HG03457 (cell line): ENCODE measurements around the gene UBQLN4.

Experiments used
- ATAC-seq: cut with Tn5 transposase; IDR thresholded peaks from one replicate; pipeline ENCODE4 v1.9.1; 2021; ENCODE audit warnings: moderate number of reproducible peaks; ENCODE audit not compliant: unreplicated experiment

Gene UBQLN4

GRCh38 chr1:156020293-156021092 is 33.1 kb downstream of the UBQLN4 start, which contains the start of gene SSR2:
SSR2 (minus strand) TSS chr1:156020951; CDS start chr1:156020167, 784 bp downstream.
- peak; percentile 81 for ATAC-seq

- ATAC-seq: no peak
Measured at GRCh38 chr1:156019946-156020292, 33.7 kb downstream of the UBQLN4 start.

- ATAC-seq: no peak
Measured at GRCh38 chr1:156014829-156015228, 38.8 kb downstream of the UBQLN4 start.

- peak; percentile 81 for ATAC-seq
Measured at GRCh38 chr1:156012051-156012817, 41.4 kb downstream of the UBQLN4 start.

- no peak for ATAC-seq
Measured at GRCh38 chr1:156009404-156009803, 44.2 kb downstream of the UBQLN4 start.

DNA sequence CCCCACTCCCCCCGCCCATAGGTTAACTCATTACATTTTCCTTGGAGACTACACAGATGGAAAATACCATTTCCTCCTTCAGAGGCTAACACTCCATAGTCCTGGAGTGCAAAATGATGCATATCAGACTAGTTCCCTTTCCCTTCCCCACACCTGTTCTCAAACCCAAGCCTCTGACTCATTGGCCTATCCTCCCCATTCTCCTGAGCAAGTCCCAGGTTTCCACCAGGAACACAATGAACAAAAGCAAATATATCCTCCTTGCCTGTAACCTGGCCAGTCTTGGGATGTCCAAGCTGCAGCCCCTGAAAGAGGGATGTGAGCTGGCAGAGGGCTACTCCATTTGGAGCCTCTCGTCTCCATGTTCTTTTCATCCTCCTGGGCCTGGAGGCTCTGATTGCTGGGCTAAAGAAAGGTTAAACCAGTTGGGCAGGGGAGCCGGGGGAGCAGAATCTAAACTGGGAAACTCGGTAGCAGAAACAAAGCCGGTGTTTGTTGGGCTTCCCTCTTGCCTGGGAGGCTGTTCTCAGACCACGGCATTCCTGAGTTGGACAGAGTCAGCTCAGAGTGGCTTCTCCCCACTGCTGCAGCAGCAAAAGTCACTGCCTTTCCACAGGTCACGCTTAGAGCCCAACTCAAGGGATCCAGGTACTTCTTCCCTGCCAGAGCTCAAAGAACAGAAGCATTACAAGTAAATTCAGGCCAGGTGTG is 46.8 kb downstream of the UBQLN4 start:
- ATAC-seq: no peak

GRCh38 chr1:156004843-156005584 is 48.6 kb downstream of the UBQLN4 start:
- ATAC-seq: no peak

DNA sequence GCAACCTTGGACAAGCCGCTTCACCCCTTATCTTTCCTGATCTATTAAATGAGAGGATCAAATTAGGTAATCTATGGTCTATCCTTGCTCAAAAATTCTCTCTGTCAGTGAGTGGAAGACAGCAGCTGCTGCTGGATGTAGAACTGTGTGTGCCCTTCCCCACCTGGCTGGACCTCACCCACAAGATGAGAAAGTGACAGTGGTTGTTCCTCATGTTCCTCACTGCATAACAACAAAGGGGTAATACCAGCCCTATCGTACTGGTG is 49.7 kb downstream of the UBQLN4 start:
- ATAC-seq: no peak

DNA sequence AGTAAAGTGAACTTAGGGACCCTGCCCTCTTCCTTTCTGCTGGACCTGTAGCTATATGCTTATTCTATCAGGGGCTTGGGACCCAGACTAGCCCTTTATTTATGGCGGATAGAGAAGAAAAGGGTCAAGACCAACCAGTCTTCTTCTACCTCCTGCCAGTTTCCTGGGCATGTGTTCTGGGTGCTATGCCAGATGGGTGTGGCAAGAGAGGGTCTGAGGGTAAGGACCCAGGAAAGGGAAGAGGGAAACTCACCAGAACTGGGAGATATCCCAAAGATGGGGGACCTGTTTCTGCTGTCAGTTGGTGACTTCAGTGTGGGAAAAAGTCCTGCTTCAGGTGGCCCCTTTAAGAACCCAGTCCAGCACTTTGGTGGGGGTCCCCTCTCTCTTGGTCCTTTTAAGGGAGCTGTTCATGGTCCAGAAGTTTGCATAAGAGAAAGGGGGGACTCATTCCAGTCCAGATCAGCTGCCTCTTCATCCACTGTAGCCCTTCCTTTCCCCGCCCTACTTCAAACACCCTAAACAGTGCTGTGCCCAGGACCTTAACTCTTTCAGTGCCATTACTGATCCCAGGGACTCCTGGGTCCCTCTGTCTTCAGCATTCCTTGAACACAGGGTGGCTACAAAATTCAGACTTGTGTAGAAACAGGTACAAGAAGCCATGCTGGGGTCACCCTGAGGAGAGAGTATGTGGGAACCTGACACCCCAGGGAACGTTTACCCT is 51.2 kb downstream of the UBQLN4 start:
- ATAC-seq: no peak

- no peak for ATAC-seq
Measured at GRCh38 chr1:156001662-156002171, 51.9 kb downstream of the UBQLN4 start.

DNA sequence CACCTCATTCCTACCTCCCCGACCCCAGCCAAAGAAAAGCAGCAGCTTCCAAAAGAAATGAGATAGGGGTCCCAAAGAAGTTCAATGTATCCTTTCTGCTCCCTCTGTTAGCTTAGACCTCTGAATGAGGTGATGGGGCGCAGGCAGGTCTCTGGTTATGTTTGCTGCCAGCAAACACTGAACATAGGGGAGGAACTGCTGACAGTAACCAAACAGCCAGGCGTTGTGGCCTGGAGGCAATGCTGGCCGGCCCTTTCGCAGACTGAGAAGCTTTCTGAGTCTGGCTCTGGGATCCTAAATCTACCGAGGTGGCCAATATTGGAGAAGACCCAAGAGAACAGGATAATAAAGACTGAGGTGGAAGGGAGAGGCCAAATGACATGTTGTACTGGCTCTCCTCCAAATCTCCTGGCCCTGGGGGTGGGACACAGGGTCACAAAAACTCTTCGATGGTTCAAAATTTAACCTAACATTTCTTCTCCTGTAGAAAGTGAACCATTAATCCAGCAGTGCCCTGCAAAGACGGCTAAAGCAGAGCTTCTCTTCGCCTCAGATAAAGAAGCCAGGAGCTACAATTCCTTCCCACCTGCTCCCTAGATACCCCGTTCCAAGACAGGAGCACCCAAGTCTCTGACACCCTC is 52.5 kb downstream of the UBQLN4 start:
- ATAC-seq: no peak

DNA sequence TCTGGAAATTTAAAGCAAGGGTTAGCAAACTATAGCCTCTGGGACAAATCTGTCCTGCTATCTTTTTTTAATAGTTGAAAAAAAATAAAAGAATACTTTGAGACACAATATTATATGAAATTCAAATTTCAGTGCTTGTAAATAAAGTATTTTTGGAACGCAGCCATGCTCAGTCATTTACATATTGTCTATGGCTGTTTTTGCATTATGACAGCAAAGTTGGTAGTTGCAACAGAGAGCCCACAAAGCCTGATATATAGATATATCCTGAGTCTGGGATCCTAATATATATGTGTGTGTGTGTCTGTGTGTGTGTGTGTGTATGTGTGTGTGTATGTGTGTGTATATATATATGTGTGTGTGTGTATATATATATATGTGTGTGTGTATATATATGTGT is 53.6 kb downstream of the UBQLN4 start:
- ATAC-seq: no peak

- no peak for ATAC-seq
Measured at GRCh38 chr1:155996166-155996565, 57.4 kb downstream of the UBQLN4 start.

GRCh38 chr1:155993595-155993994 is 60.0 kb downstream of the UBQLN4 start:
- ATAC-seq: no peak

- ATAC-seq: no peak
Measured at GRCh38 chr1:155990005-155990739, 63.4 kb downstream of the UBQLN4 start.

- no peak for ATAC-seq
Measured at GRCh38 chr1:155989242-155990004, 64.2 kb downstream of the UBQLN4 start.
